ENCODE measurements around the gene GPD2. TPM values are rescaled to one million over a fixed set of nuclear protein-coding genes. Genes with fewer than 3 reads are reported as not detected.
"Not testable (repeated sequence)": the region's sequence is repeated elsewhere in the genome, so short reads cannot be mapped to it uniquely, and the experiment has no call there.

GPD2 gene
- total RNA-seq, 1 donor from 2014 or later, result 19.1 TPM

GRCh38 chr2:156490466-156490840, 54.3 kb downstream of the GPD2 start:
- TF ChIP-seq CTCF (IDR thresholded peaks at IDR 0.05; ENCODE audit: insufficient read depth, low read length, poor library complexity, severe bottlenecking), result no peak
- no peak for DNase-seq (ENCODE audit: low read depth)

GRCh38 chr2:156491176-156491575, 55.0 kb downstream of the GPD2 start:
- TF ChIP-seq CTCF (IDR thresholded peaks at IDR 0.05; ENCODE audit: insufficient read depth, low read length, poor library complexity, severe bottlenecking), result no peak

More at GRCh38 chr2:156490466-156490840, 54.3 kb downstream of the GPD2 start:
- Histone ChIP-seq H3K4me3 (ENCODE audit: low read depth, low read length) (no peak overlapping the region), H3K27me3 (ENCODE audit: control insufficient read depth, insufficient read depth, low read length) (no peaks in the 10 kb centered on the region), H3K36me3 (ENCODE audit: control insufficient read depth, insufficient read depth, low read length) (no peaks in the 10 kb centered on the region)

GRCh38 chr2:156492979-156493378, 56.8 kb downstream of the GPD2 start:
- DNase-seq (ENCODE audit: low read depth), result no peak
- Histone ChIP-seq H3K27me3 (ENCODE audit: control insufficient read depth, insufficient read depth, low read length) (no peaks in the 10 kb centered on the region), H3K4me3 (ENCODE audit: low read depth, low read length) (no peak overlapping the region), H3K36me3 (ENCODE audit: control insufficient read depth, insufficient read depth, low read length) (no peaks in the 10 kb centered on the region)
- TF ChIP-seq CTCF (IDR thresholded peaks at IDR 0.05; ENCODE audit: insufficient read depth, low read length, poor library complexity, severe bottlenecking), result no peak

More at GRCh38 chr2:156491176-156491575, 55.0 kb downstream of the GPD2 start:
- Histone ChIP-seq H3K4me3 (ENCODE audit: low read depth, low read length) (no peak overlapping the region), H3K27me3 (ENCODE audit: control insufficient read depth, insufficient read depth, low read length) (no peaks in the 10 kb centered on the region), H3K36me3 (ENCODE audit: control insufficient read depth, insufficient read depth, low read length) (no peaks in the 10 kb centered on the region)
- no peak for DNase-seq (ENCODE audit: low read depth)

- H3K4me3 ChIP-seq (ENCODE audit: low read depth, low read length); H3K27me3 ChIP-seq (ENCODE audit: control insufficient read depth, insufficient read depth, low read length); H3K36me3 ChIP-seq (ENCODE audit: control insufficient read depth, insufficient read depth, low read length); DNase-seq (ENCODE audit: low read depth): not testable (repeated sequence)
These were observed 59.8 kb downstream of the GPD2 start for GRCh38 chr2:156495998-156496397.

GRCh38 chr2:156505696-156506095, 69.5 kb downstream of the GPD2 start:
- no peaks in the 10 kb centered on the region for H3K36me3 ChIP-seq (ENCODE audit: control insufficient read depth, insufficient read depth, low read length)
- DNase-seq (ENCODE audit: low read depth), result no peak
- H3K27me3 ChIP-seq (ENCODE audit: control insufficient read depth, insufficient read depth, low read length), result no peaks in the 10 kb centered on the region
- H3K4me3 ChIP-seq (ENCODE audit: low read depth, low read length), result no peak overlapping the region
- no peak for TF ChIP-seq CTCF (IDR thresholded peaks at IDR 0.05; ENCODE audit: insufficient read depth, low read length, poor library complexity, severe bottlenecking)

GRCh38 chr2:156511122-156511521, 74.9 kb downstream of the GPD2 start:
- H3K36me3 ChIP-seq (ENCODE audit: control insufficient read depth, insufficient read depth, low read length), result no peaks in the 10 kb centered on the region
- no peak overlapping the region for H3K4me3 ChIP-seq (ENCODE audit: low read depth, low read length)
- no peak for DNase-seq (ENCODE audit: low read depth)
- no peaks in the 10 kb centered on the region for H3K27me3 ChIP-seq (ENCODE audit: control insufficient read depth, insufficient read depth, low read length)
- no peak for TF ChIP-seq CTCF (IDR thresholded peaks at IDR 0.05; ENCODE audit: insufficient read depth, low read length, poor library complexity, severe bottlenecking)

Data from kidney epithelial cell (primary cell).